H1 (cell line): Measurements from ENCODE around the gene GRAMD4. TPM values are rescaled to one million over a fixed set of nuclear protein-coding genes. Genes with fewer than 3 reads are reported as not detected.

Experiments used
- CTCF ChIA-PET: fragments of 300-600 bp; sonication (Branson Sonifier 250); formaldehyde crosslinking; loops from one replicate; lab custom pipeline; 2021; ENCODE audit not compliant: partially characterized antibody; lab: Charles Lee
- POLR2A ChIA-PET: fragments of 300-600 bp; sonication (Branson Sonifier 250); formaldehyde crosslinking; loops from one replicate; lab custom pipeline; 2021; ENCODE audit warnings: inconsistent platforms; ENCODE audit not compliant: partially characterized antibody; lab: Charles Lee
- DNase-seq, 2 experiments: peaks; one replicate each; pipeline versions ENCODE4 v3.0.0 to v3.0.0-alpha.2; 2010 to 2022; ENCODE audit warnings: low spot score in 2 of 2, low read depth in 1 of 2, mixed read lengths in 1 of 2
- FAIRE-seq: peaks from 2 replicates; lab custom pipeline; 2011; peaks lifted over from hg19 to GRCh38; lab: Jason Lieb, UNC
- H2AFZ ChIP-seq: 2 replicates; pipeline ENCODE4 v1.8.1; 2012; ENCODE audit warnings: low read length, inconsistent platforms
- H2AK5ac ChIP-seq: 2 replicates; pipeline ENCODE4 v1.6.1; 2013; ENCODE audit warnings: low read depth, low read length
- H2BK120ac ChIP-seq: replicated peaks from 2 replicates; pipeline ENCODE3; 2013; ENCODE audit warnings: low read depth, low read length, inconsistent platforms
- H2BK12ac ChIP-seq: 2 replicates; pipeline ENCODE4 v1.6.1; 2013; ENCODE audit warnings: low read depth, low read length
- H2BK15ac ChIP-seq: 2 replicates; pipeline ENCODE4 v1.6.1; 2013; ENCODE audit warnings: low read length
- H2BK20ac ChIP-seq: 2 replicates; pipeline ENCODE4 v1.6.1; 2013; ENCODE audit warnings: low read length
- H2BK5ac ChIP-seq: 2 replicates; pipeline ENCODE4 v1.6.1; 2013; ENCODE audit warnings: low read depth, low read length
- H3K14ac ChIP-seq: 2 replicates; pipeline ENCODE4 v1.6.1; 2013; ENCODE audit warnings: inconsistent platforms; ENCODE audit not compliant: insufficient read length
- H3K18ac ChIP-seq: 2 replicates; pipeline ENCODE4 v1.6.1; 2013; ENCODE audit warnings: low read length; ENCODE audit errors: extremely low read depth
- H3K23ac ChIP-seq: 2 replicates; pipeline ENCODE4 v1.6.1; 2013; ENCODE audit warnings: inconsistent platforms; ENCODE audit not compliant: insufficient read length
- H3K23me2 ChIP-seq: 2 replicates; pipeline ENCODE4 v1.6.1; 2013; ENCODE audit warnings: low read depth, low read length
- H3K27ac ChIP-seq: 2 replicates; pipeline ENCODE4 v1.6.1; 2011; ENCODE audit warnings: low read depth, low read length, inconsistent platforms
- H3K27me3 ChIP-seq, 4 experiments: replicated peaks in 1 of 4; 1 replicate in 1 of 4; 2 replicates in 3 of 4; pipeline versions ENCODE4 v1.6.1 to v1.8.1; 2011 to 2013; ENCODE audit warnings: low read length in 3 of 4, mild to moderate bottlenecking in 3 of 4, inconsistent platforms in 2 of 4, mixed read lengths in 2 of 4, moderate library complexity in 1 of 4; ENCODE audit not compliant: control insufficient read depth in 3 of 4, insufficient read depth in 3 of 4; ENCODE audit errors: extremely low read depth in 1 of 4
- H3K36me3 ChIP-seq, 4 experiments: 2 replicates each; pipeline versions ENCODE4 v1.6.1 to v1.8.1; 2011 to 2013; ENCODE audit warnings: mild to moderate bottlenecking in 4 of 4, low read length in 3 of 4, moderate library complexity in 2 of 4, control low read depth in 1 of 4, inconsistent platforms in 1 of 4; ENCODE audit not compliant: insufficient read depth in 4 of 4, control insufficient read depth in 2 of 4
- H3K4ac ChIP-seq: replicated peaks from 2 replicates; pipeline ENCODE3; 2013; ENCODE audit warnings: low read length, low read depth, mixed read lengths, inconsistent platforms; ENCODE audit not compliant: insufficient read length
- H3K4me1 ChIP-seq, 4 experiments: replicated peaks in 1 of 4; 1 replicate in 1 of 4; 2 replicates in 3 of 4; pipeline versions ENCODE4 v1.6.1 to v1.8.1; 2011 to 2013; ENCODE audit warnings: low read length in 3 of 4, inconsistent platforms in 2 of 4, mixed read lengths in 1 of 4; ENCODE audit not compliant: insufficient read depth in 4 of 4, control insufficient read depth in 3 of 4
- H3K4me2 ChIP-seq, 2 experiments: 2 replicates each; pipeline versions ENCODE4 v1.6.1 to v1.8.1; 2011 to 2013; ENCODE audit warnings: low read depth in 2 of 2, low read length in 2 of 2, control low read depth in 1 of 2, inconsistent platforms in 1 of 2, mild to moderate bottlenecking in 1 of 2; ENCODE audit not compliant: insufficient read depth in 1 of 2
- H3K4me3 ChIP-seq, 4 experiments: fragments of 200-600, 300-600 bp in 1 of 4; sonication (generic), shearing (Covaris generic), sonication (Bioruptor Twin) in 1 of 4; 2 replicates each; pipeline versions ENCODE4 v1.5.1 to v1.8.1; 2011 to 2016; ENCODE audit warnings: low read length in 4 of 4, low read depth in 3 of 4, control low read depth in 2 of 4, inconsistent platforms in 2 of 4, mild to moderate bottlenecking in 2 of 4, mixed read lengths in 1 of 4, moderate library complexity in 1 of 4; ENCODE audit not compliant: insufficient read depth in 2 of 4; ENCODE audit errors: extremely low read depth in 1 of 4
- H3K56ac ChIP-seq: replicated peaks from 2 replicates; pipeline ENCODE3; 2013; ENCODE audit warnings: low read depth, mild to moderate bottlenecking, mixed read lengths, low read length, inconsistent platforms; ENCODE audit not compliant: insufficient read length
- H3K79me1 ChIP-seq: 2 replicates; pipeline ENCODE4 v1.6.1; 2013; ENCODE audit warnings: low read depth, low read length, control low read depth
- H3K79me2 ChIP-seq, 2 experiments: 2 replicates each; pipeline versions ENCODE4 v1.6.1 to v1.8.1; 2012 to 2013; ENCODE audit warnings: low read length in 2 of 2, mild to moderate bottlenecking in 2 of 2, inconsistent platforms in 1 of 2; ENCODE audit not compliant: insufficient read depth in 2 of 2, control insufficient read depth in 1 of 2
- H3K9ac ChIP-seq, 4 experiments: replicated peaks in 1 of 4; 1 replicate in 1 of 4; 2 replicates in 3 of 4; pipeline versions ENCODE4 v1.6.1 to v1.8.1; 2011 to 2013; ENCODE audit warnings: low read depth in 3 of 4, low read length in 3 of 4, control low read depth in 2 of 4, mild to moderate bottlenecking in 2 of 4, moderate library complexity in 2 of 4, inconsistent platforms in 1 of 4; ENCODE audit errors: extremely low read depth in 1 of 4
- H3K9me3 ChIP-seq, 2 experiments: 2 replicates each; pipeline versions ENCODE4 v1.6.1 to v1.8.1; 2012 to 2013; ENCODE audit warnings: mild to moderate bottlenecking in 2 of 2, moderate library complexity in 2 of 2, control low read depth in 1 of 2, inconsistent platforms in 1 of 2, low read depth in 1 of 2, low read length in 1 of 2, mixed read lengths in 1 of 2; ENCODE audit not compliant: insufficient read depth in 2 of 2
- H4K20me1 ChIP-seq, 2 experiments: replicated peaks in 1 of 2; 2 replicates each; pipeline versions ENCODE3 to v1.8.1; 2011 to 2013; ENCODE audit warnings: inconsistent platforms in 2 of 2, low read length in 2 of 2, mild to moderate bottlenecking in 1 of 2; ENCODE audit not compliant: insufficient read depth in 2 of 2, control insufficient read depth in 1 of 2
- H4K5ac ChIP-seq: 2 replicates; pipeline ENCODE4 v1.6.1; 2013; ENCODE audit warnings: low read length, low read depth, mixed read lengths, inconsistent platforms; ENCODE audit not compliant: insufficient read length
- H4K8ac ChIP-seq: 2 replicates; pipeline ENCODE4 v1.8.0; 2013; ENCODE audit warnings: mild to moderate bottlenecking, moderate library complexity, low read length, inconsistent platforms; ENCODE audit not compliant: insufficient read depth; ENCODE audit errors: extremely low read depth
- H4K91ac ChIP-seq: replicated peaks from 2 replicates; pipeline ENCODE3; 2013; ENCODE audit warnings: low read length, mixed read lengths, inconsistent platforms; ENCODE audit not compliant: insufficient read length
- CBX8 ChIP-seq: fragments of 300-800, 300-1000 bp; sonication (generic); IDR thresholded peaks from 2 replicates; pipeline ENCODE4 v1.7.1; 2016; ENCODE audit warnings: low read depth, low read length, borderline replicate concordance
- CTBP2 ChIP-seq: IDR thresholded peaks from 2 replicates; pipeline ENCODE4 v1.7.0; 2011; ENCODE audit warnings: borderline replicate concordance, mild to moderate bottlenecking, moderate library complexity, mixed read lengths, low read length; ENCODE audit not compliant: insufficient read depth, insufficient read length
- CTCF ChIP-seq, 3 experiments: IDR thresholded peaks; 1 replicate in 2 of 3; 2 replicates in 1 of 3; pipeline versions ENCODE4 v1.5.1 to v1.6.1; 2011; ENCODE audit warnings: low read length in 3 of 3, mild to moderate bottlenecking in 3 of 3, inconsistent platforms in 2 of 3, low read depth in 1 of 3, moderate library complexity in 1 of 3; ENCODE audit not compliant: insufficient read depth in 1 of 3; ENCODE audit errors: control extremely low read depth in 1 of 3
- EZH2 ChIP-seq: fragments of 200-600 bp; sonication (generic); IDR thresholded peaks from 2 replicates; pipeline ENCODE4 v1.7.1; 2012; ENCODE audit warnings: low read depth, mild to moderate bottlenecking, moderate library complexity, low read length, inconsistent platforms; ENCODE audit not compliant: severe bottlenecking
- PHF8 ChIP-seq: fragments of 200-600 bp; sonication (generic); conservative IDR thresholded peaks from 2 replicates; pipeline ENCODE4 v1.7.1; 2012; ENCODE audit warnings: low read depth, mild to moderate bottlenecking, inconsistent platforms, low read length, moderate library complexity
- RAD21 ChIP-seq, 2 experiments: IDR thresholded peaks in 1 of 2; conservative IDR thresholded peaks in 1 of 2; 2 replicates each; pipeline ENCODE4 v1.6.1; 2011; ENCODE audit warnings: low read depth in 2 of 2, low read length in 2 of 2, improper control_type of control experiment in 1 of 2, inconsistent platforms in 1 of 2, mild to moderate bottlenecking in 1 of 2, moderate library complexity in 1 of 2
- SP4 ChIP-seq: IDR thresholded peaks from 2 replicates; pipeline ENCODE4 v1.6.1; 2012; ENCODE audit warnings: low read length, inconsistent platforms
- TEAD4 ChIP-seq: IDR thresholded peaks from 2 replicates; pipeline ENCODE4 v1.6.1; 2012; ENCODE audit warnings: low read depth, low read length, inconsistent platforms, mixed read lengths
- WGBS, 2 experiments: shearing (Covaris generic) in 1 of 2; methylation state at CpG; one replicate each; pipeline versions ENCODE4 v1.1.6 to v1.1.7; 2013 to 2015; ENCODE audit warnings: low lambda C conversion rate in 2 of 2, mixed read lengths in 2 of 2, inconsistent platforms in 1 of 2, low coverage in 1 of 2, missing lambda C conversion rate in 1 of 2; ENCODE audit not compliant: insufficient replicate concordance in 2 of 2, insufficient coverage in 1 of 2, insufficient read length in 1 of 2; ENCODE audit errors: extremely low coverage in 1 of 2, missing lambda C conversion rate in 1 of 2; 5-methylcytosine and 5-hydroxymethylcytosine counted together
- polyA plus RNA-seq, 7 experiments: library from polyadenylated mRNA; depleted of rRNA in 3 of 7; stranded (reverse) in 5 of 7; unstranded in 2 of 7; fragments of >200 nt in 5 of 7; fragments of 200-250 nt in 2 of 7; gene quantifications; 1 replicate in 5 of 7; 2 replicates in 1 of 7; 4 replicates in 1 of 7; pipeline versions ENCODE4 v1.2.1 to v1.2.3, GENCODE V29; 2011 to 2013; ENCODE audit warnings: missing spikeins in 2 of 7, mixed read lengths in 2 of 7
- total RNA-seq: library from RNA; stranded (reverse); fragmentation: NEBNext Ultra II Directional; extraction: Animal tissue kit (Norgen Biotek cat#: 25700); gene quantifications from 2 replicates; pipeline ENCODE4 v1.2.1, GENCODE V29; 2021

The GRAMD4 gene
- total and polyA plus RNA-seq, 2 of the 8 experiments (the other 6 are each of a cell fraction or from before 2014, with no cell fraction given) = 7.9 to 25.6 TPM

DNA sequence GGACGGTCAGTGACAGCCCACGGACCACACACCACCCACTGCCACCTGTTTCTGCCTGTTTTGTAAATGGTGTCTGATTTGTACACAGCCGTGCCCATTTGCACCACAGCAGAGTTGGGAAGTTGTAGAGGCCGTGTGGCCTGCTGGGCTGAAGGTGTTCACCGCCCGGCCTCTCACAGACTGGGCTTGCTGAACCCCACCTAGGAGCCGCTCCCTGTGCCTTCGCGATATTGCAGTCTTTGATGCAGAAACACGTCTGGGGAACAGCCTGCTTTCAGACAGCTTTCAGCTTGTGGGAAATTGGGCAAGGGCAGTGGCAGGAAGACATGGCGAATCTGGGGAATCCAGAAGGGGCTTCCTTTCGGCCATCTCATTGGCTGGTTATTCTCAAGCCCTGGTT is 9.8 kb upstream of the GRAMD4 start:
- Histone ChIP-seq H3K27me3 (no peaks in the 10 kb centered on the region), H2BK20ac (no peak overlapping the region), H2BK12ac (no peak overlapping the region), H3K4ac (no peak overlapping the region), H2BK15ac (no peak overlapping the region), H3K23ac (no peak overlapping the region), H2AFZ (no peak overlapping the region), H4K8ac (no peak overlapping the region), H2BK5ac (no peak overlapping the region), H4K91ac (no peak overlapping the region), H3K27ac (no peak overlapping the region), H4K20me1 (peaks cover 0 to 2% of the 10 kb centered on the region in 2 experiments), H4K5ac (no peak overlapping the region), H2AK5ac (no peak overlapping the region), H3K4me3 (no peak overlapping the region), H3K56ac (no peak overlapping the region), H2BK120ac (no peak overlapping the region), H3K9me3 (no peaks in the 10 kb centered on the region), H3K9ac (no peak overlapping the region), H3K36me3 (no peaks in the 10 kb centered on the region), H3K79me1 (0 out of 2 replicates have a peak, but pooled peaks cover 2% of the 10 kb centered on the region), H3K14ac (no peak overlapping the region), H3K18ac (no peak overlapping the region), H3K4me1 (peaks cover 0 to 15% (median 3%) of the 10 kb centered on the region in 4 experiments; a peak in 4 of 7 replicates), H3K79me2 (peaks cover 0 to 5% of the 10 kb centered on the region in 2 experiments; a peak in 1 of 4 replicates), H3K4me2 (no peak overlapping the region), H3K23me2 (no peaks in the 10 kb centered on the region)
- WGBS, 2 experiments = 78% methylated on average over 12 of the region's 12 CpGs; no CpG with 5 or more reads in 1 of the 2 experiments
- ChIA-PET POLR2A (no interaction called here), CTCF (interaction anchor here (0.9 to 1.0 kb wide), 2 partner anchors 46 to 243 kb away, joined by 3 to 4 read pairs; no protein-coding TSS in a partner anchor)
- TF ChIP-seq EZH2 (no peak), RAD21 (IDR thresholded peaks at IDR 0.05 in 1 of 2, conservative IDR thresholded peaks at IDR 0.05 in 1 of 2; ENCODE audit: low read depth in 2 of 2, low read length in 2 of 2) (no peak), PHF8 (no peak), CTBP2 (no peak), CBX8 (no peak), SP4 (no peak), TEAD4 (no peak), CTCF (IDR thresholded peaks at IDR 0.05; ENCODE audit: control extremely low read depth in 1 of 3, insufficient read depth in 1 of 3, low read depth in 1 of 3, low read length in 3 of 3) (no peak)
- no peak for FAIRE-seq
- no peak for DNase-seq
